Posterior cingulate gyrus (tissue), 11 donors: ENCODE data around the gene UBE2D3.
A peak's percentile ranks its signal among the peaks of the same experiment; 100 is the strongest.
"Not testable (repeated sequence)": the region's sequence is repeated elsewhere in the genome, so short reads cannot be mapped to it uniquely, and the experiment has no call there.

Source experiments
- DNase-seq, 10 donors: peaks; one replicate each; pipeline versions ENCODE4 v3.0.0 to v3.0.0-alpha.2; 2020 to 2021; ENCODE audit warnings: mixed read lengths in 3 of 10
- intact Hi-C: fragments of 100-400 bp; cut with DNase I; formaldehyde crosslinking; loops from one replicate; pipeline ENCODE4 v1.15.1; 2023

Gene UBE2D3

DNA sequence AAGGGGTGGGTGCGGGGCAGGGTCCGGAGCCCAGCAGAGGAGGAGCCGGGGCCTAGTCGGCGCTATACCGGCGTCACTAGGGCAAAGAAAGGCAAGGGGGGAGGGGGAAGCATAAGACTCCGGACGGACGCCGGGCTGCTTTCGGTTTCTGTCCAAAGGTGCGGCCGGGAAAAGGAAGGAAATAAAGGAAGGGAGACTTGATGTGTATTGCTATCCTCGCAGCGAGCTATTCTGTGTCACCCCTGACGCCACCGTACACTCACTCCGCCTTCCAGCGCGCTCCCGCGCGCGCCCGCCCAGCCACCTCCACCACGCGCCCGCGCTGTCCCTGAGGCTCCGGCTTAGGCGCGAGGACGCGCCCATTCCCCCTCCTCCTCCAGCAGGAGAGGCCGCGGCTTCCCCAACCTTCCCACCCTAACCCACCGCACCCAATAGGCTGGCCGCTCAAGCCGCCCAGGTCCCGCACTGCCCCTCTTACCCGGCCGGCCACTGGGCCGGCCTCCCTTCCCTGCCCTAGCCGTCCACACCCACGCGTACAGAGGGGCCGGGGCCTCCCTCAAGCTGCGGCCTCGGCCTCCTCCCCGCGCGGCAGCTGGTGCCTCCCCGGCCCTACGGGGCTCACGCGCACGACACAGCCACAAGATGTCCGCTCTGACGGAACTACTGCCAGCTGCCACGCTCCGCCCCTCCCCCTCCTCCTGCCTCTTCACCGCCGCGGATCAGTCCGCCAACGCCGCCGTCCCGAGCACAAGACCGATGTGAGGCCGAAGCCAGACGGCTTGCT, at the start of gene UBE2D3:
UBE2D3 (minus strand) TSS at position 662 of the 784 bp plus-strand sequence. CDS start 1,043 bp downstream, outside the sequence.
- DNase-seq = peak; percentile 85 to 98 (median 89)
- intact Hi-C loops = loop anchor here (1.0 to 5.0 kb wide), 4 partner anchors 42 to 325 kb away; partner anchors contain the start of genes BDH2 and NFKB1

GRCh38 chr4:102871772-102872171, 44.4 kb upstream of the UBE2D3 start:
- intact Hi-C loops = no loop called here
- DNase-seq = no peak

GRCh38 chr4:102869569-102870197, 42.3 kb upstream of the UBE2D3 start:
- DNase-seq = peak in 1 of 10 donors; percentile 55
- intact Hi-C loops = loop anchor here (1.0 to 5.0 kb wide), 2 partner anchors 42 to 247 kb away; partner anchors contain the start of gene UBE2D3

DNA sequence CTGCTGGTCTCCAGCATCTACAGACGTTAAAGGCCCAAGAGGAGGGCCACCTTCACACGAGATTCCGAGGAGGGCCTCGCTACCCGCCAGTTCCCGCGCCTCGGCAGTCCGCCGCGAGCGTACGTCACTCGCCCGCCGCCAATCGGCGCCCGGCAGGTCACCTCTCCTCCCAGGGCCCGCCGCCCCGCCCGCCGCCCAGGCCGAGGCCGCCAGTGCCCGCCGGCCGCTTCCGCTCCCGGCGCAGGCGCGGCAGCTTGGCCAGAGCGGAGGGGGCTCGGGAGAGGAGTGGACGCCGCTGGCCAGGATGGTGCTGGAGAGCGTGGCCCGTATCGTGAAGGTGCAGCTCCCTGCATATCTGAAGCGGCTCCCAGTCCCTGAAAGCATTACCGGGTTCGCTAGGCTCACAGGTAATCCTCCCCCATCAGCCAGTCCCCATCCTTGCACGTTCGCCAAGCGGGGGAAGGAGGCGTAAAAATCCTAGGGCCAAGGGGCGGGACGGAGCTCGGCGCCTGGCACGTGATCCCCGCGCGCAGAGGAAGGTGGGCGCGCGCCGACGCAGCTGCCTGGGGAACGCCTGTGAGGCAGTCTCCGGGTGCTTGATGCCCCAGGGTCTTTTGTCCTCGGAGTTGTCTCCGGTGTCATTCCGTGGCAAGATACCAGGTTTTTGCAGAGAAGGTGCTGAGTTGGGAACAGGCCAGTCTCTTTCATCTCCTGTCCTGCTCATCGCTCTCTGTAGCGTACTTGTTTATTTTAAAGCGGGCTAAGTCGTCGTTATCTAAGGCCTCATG, 41.6 kb upstream of the UBE2D3 start, which contains the start of gene CISD2:
CISD2 (plus strand) TSS at position 212 of the 788 bp plus-strand sequence; CDS start at position 305, 93 bp downstream.
- intact Hi-C loops = loop anchor here (1.0 to 5.0 kb wide), 2 partner anchors 42 to 247 kb away; partner anchors contain the start of gene UBE2D3
- DNase-seq = peak; percentile 86 to 99 (median 93)

GRCh38 chr4:102868153-102868780, 40.9 kb upstream of the UBE2D3 start:
- intact Hi-C loops = loop anchor here (5.0 kb wide), 1 partner anchor 246 kb away; no protein-coding TSS in a partner anchor
- DNase-seq = peak in 2 of 10 donors; percentile 61 to 82

DNA sequence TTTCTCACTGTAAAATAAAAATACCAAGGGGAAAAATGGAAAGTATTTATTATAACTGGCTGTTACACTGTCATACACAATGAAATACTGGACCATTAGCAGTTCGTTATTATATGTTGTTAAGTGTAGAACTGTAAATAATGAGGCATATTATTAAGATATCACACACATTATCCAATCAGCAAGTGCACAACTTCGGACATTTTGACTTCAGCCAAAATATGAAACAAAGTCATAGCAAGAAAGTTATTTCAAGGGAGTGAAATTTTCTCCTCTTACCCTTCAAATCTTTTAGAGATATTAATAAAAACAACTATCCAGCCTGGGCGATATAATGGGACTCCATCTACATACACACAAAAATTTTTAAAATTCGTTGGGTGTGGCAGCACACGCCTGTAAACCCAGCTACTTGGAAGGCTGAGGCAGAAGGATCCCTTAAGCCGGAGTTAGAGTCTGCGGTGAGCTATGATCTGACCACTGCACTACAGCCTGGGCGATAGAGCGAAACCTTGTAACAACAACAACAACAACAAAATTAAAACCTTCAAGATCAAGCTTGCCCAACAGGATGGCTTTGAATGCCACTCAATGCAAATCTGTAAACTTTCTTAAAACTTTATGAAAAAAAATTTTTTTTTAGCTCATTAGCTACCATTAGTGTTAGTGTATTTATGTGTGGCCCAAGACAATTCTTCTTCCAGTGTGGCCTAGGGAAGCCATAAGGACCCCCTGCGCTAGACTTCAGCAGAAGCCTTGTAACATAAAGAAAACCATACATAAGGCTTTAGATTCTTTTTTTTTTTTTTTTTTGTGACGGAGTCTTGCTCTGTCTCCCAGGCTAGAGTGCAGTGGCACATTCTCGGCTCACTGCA, 40.2 kb upstream of the UBE2D3 start:
- no peak for DNase-seq
- intact Hi-C loops = loop anchor here (5.0 kb wide), 1 partner anchor 245 kb away; no protein-coding TSS in a partner anchor

GRCh38 chr4:102865327-102865726, 38.0 kb upstream of the UBE2D3 start:
- intact Hi-C loops = loop anchor here (5.0 kb wide), 1 partner anchor 243 kb away; no protein-coding TSS in a partner anchor
- DNase-seq = not testable (repeated sequence)

DNA sequence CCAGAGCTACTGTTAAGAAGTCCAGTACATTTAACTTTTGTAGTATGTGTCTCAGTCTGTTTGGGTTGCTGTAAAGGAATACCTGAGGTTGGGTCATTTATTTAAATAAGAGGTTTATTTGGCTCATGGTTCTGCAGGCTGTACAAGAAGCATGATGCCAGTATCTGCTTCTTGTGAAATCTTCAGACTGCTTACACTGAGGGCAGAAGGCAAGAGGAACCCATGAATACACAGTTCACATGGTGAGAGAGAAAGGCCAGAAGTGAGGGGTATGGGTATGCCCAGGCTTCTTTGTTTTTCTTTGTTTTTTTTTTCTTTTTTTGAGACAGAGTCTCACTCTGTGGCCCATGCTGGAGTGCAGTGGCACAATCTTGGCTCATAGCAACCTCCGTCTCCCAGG, 35.4 kb upstream of the UBE2D3 start:
- intact Hi-C loops = no loop called here
- no peak for DNase-seq

- intact Hi-C loops = no loop called here
- no peak for DNase-seq
Observed at GRCh38 chr4:102862016-102862415, 34.7 kb upstream of the UBE2D3 start.

DNA sequence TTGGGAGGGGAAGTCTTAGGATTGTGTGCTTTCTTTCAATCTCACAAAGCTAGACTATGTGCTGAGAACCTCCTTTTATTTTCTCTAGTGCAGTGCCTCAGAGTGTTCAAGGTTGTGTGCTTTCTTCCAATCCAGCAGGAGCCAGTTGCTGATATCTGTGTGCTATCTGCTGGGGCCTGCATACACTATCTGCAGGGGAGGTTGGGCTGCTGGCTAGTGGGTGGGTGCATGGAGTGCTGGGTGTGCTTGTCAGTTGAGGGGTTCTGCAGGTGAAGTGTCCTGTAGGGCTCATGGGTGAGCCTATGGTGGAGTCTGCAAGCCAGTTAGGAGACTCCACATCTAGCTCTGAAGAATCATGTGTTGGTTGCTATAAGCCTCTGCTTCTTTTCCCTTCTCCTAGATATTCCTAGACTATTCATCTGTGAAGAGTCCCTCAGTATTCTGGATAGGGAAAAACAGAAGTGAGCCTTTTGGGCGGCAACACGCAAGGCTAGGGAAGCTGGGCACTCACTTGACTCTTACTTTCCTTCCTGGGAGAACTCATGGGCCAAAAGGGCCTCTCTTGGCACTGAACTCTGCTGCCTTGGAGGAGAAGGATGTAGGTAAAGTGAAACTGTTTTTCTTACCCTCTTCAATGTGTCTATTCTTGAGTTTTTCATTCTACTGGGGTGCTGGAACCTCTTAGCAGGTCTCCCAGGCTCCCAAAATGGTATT, 33.4 kb upstream of the UBE2D3 start:
- no peak for DNase-seq
- intact Hi-C loops = no loop called here

DNA sequence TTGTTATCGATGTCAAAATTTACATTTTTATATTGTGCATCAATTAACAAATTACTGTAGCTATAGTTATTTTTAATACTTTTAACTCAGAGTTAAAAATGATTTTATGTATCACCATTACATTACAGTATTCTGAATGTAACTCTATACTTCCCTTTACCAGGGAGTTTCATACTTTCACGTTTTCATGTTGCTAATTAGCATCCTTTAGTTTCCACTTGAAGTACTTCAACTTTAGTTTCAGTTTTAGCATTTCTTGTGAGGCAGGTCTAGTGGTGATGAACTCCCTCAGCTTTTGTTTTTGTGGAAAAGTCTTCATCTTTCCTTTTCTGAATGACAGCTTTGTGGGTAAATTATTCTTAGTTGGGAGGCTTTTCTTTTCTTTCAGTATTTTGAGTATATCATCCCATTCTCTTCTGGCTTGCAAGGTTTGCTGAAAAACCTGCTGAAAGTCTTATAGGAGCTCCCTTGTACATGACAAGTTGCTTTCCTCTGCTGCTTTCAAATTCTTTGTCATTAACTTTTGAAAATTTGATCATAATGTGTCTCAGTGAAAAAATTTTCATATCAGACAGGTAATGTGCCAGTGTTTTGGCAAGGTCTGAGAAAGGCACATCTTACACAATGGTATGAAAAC, 31.6 kb upstream of the UBE2D3 start:
- intact Hi-C loops = no loop called here
- DNase-seq = no peak

GRCh38 chr4:102850370-102850769, 23.0 kb upstream of the UBE2D3 start:
- intact Hi-C loops = no loop called here
- DNase-seq = no peak

GRCh38 chr4:102849579-102850104, 22.3 kb upstream of the UBE2D3 start:
- DNase-seq = no peak
- intact Hi-C loops = no loop called here

- no peak for DNase-seq
- intact Hi-C loops = no loop called here
Observed at GRCh38 chr4:102847687-102848086, 20.3 kb upstream of the UBE2D3 start.

GRCh38 chr4:102843938-102844337, 16.6 kb upstream of the UBE2D3 start:
- no peak for DNase-seq
- intact Hi-C loops = no loop called here

- intact Hi-C loops = no loop called here
- no peak for DNase-seq
Observed at GRCh38 chr4:102843273-102843672, 15.9 kb upstream of the UBE2D3 start.

DNA sequence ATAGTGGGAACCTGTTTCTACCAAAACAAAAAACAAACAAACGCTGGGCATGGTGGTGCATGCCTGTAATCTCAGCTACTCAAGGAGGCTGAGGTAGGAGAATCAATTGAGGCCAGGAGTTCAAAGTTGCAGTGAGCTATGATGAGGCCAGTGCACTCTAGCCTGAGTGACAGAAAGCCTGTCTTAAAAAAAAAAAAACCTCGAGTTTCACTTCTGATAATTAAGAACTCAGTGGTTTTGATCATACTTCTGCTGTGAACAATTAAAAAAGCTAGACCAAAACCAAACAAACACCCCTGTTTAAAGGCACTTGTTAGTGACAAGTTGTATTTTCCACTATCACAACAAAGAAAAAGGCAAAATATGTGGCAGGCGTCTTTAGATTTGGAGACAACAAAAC, 15.0 kb upstream of the UBE2D3 start:
- intact Hi-C loops = no loop called here
- DNase-seq = no peak

- DNase-seq = no peak
- intact Hi-C loops = no loop called here
Observed at GRCh38 chr4:102836596-102836995, 9.2 kb upstream of the UBE2D3 start.
